ENCODE data around the gene PRKCB.

The PRKCB gene

GRCh38 chr16:23952971-23953300 lies 117.2 kb downstream of the PRKCB start:
- H3K4me1 Mint-ChIP-seq (ENCODE audit: low read depth) = peaks cover 62% of the 10 kb centered on the region
- peak overlapping the region; percentile 68 for H3K27ac Mint-ChIP-seq
- no peaks in the 10 kb centered on the region for H3K9me3 Mint-ChIP-seq
- no peaks in the 10 kb centered on the region for H3K27me3 Mint-ChIP-seq
- no peak overlapping the region for H3K4me3 Mint-ChIP-seq
- intact Hi-C loops (cut with micrococcal nuclease) = loop anchor here (5.0 to 10.0 kb wide), 2 partner anchors 68 to 116 kb away; partner anchors contain the start of gene PRKCB
- H3K36me3 Mint-ChIP-seq (ENCODE audit: low read depth) = no peaks in the 10 kb centered on the region

GRCh38 chr16:23953476-23953875 lies 117.7 kb downstream of the PRKCB start:
- Mint-ChIP-seq H3K9me3 (no peaks in the 10 kb centered on the region), H3K36me3 (ENCODE audit: low read depth) (no peaks in the 10 kb centered on the region), H3K4me1 (ENCODE audit: low read depth) (peaks cover 60% of the 10 kb centered on the region), H3K27me3 (no peaks in the 10 kb centered on the region), H3K4me3 (no peak overlapping the region), H3K27ac (no peak overlapping the region)
- intact Hi-C loops (cut with micrococcal nuclease) = loop anchor here (5.0 to 10.0 kb wide), 2 partner anchors 69 to 116 kb away; partner anchors contain the start of gene PRKCB

- no peaks in the 10 kb centered on the region for H3K9me3 Mint-ChIP-seq
- H3K4me1 Mint-ChIP-seq (ENCODE audit: low read depth) = peaks cover 57% of the 10 kb centered on the region
- no peaks in the 10 kb centered on the region for H3K27me3 Mint-ChIP-seq
- H3K36me3 Mint-ChIP-seq (ENCODE audit: low read depth) = no peaks in the 10 kb centered on the region
- H3K27ac Mint-ChIP-seq = no peak overlapping the region
- no peak overlapping the region for H3K4me3 Mint-ChIP-seq
- intact Hi-C loops (cut with micrococcal nuclease) = loop anchor here (10.0 kb wide), 1 partner anchor 70 kb away; no protein-coding TSS in a partner anchor
These were observed 119.3 kb downstream of the PRKCB start for GRCh38 chr16:23955088-23955487.

- no peak overlapping the region for H3K27ac Mint-ChIP-seq
- H3K9me3 Mint-ChIP-seq = no peaks in the 10 kb centered on the region
- no peak overlapping the region for H3K4me3 Mint-ChIP-seq
- intact Hi-C loops (cut with micrococcal nuclease) = loop anchor here (10.0 kb wide), 1 partner anchor 72 kb away; no protein-coding TSS in a partner anchor
- H3K4me1 Mint-ChIP-seq (ENCODE audit: low read depth) = peaks cover 49% of the 10 kb centered on the region
- no peaks in the 10 kb centered on the region for H3K27me3 Mint-ChIP-seq
- H3K36me3 Mint-ChIP-seq (ENCODE audit: low read depth) = no peaks in the 10 kb centered on the region
These were observed 121.5 kb downstream of the PRKCB start for GRCh38 chr16:23957287-23957686.

GRCh38 chr16:23959072-23959751 lies 123.4 kb downstream of the PRKCB start:
- H3K27me3 Mint-ChIP-seq = no peaks in the 10 kb centered on the region
- no peaks in the 10 kb centered on the region for H3K36me3 Mint-ChIP-seq (ENCODE audit: low read depth)
- intact Hi-C loops (cut with micrococcal nuclease) = loop anchor here (10.0 kb wide), 1 partner anchor 74 kb away; no protein-coding TSS in a partner anchor
- peak overlapping the region; percentile 52 for H3K4me3 Mint-ChIP-seq
- H3K27ac Mint-ChIP-seq = no peak overlapping the region
- peaks cover 40% of the 10 kb centered on the region for H3K4me1 Mint-ChIP-seq (ENCODE audit: low read depth)
- H3K9me3 Mint-ChIP-seq = no peaks in the 10 kb centered on the region

GRCh38 chr16:23959752-23960072 lies 123.9 kb downstream of the PRKCB start:
- Mint-ChIP-seq H3K36me3 (ENCODE audit: low read depth) (no peaks in the 10 kb centered on the region), H3K9me3 (no peaks in the 10 kb centered on the region), H3K27ac (no peak overlapping the region), H3K4me3 (no peak overlapping the region), H3K4me1 (ENCODE audit: low read depth) (peaks cover 40% of the 10 kb centered on the region), H3K27me3 (no peaks in the 10 kb centered on the region)
- intact Hi-C loops (cut with micrococcal nuclease) = loop anchor here (10.0 kb wide), 1 partner anchor 75 kb away; no protein-coding TSS in a partner anchor

GRCh38 chr16:23960081-23960885 lies 124.5 kb downstream of the PRKCB start:
- H3K9me3 Mint-ChIP-seq = no peaks in the 10 kb centered on the region
- no peaks in the 10 kb centered on the region for H3K27me3 Mint-ChIP-seq
- intact Hi-C loops (cut with micrococcal nuclease) = no loop called here
- peaks cover 39% of the 10 kb centered on the region for H3K4me1 Mint-ChIP-seq (ENCODE audit: low read depth)
- no peak overlapping the region for H3K4me3 Mint-ChIP-seq
- H3K36me3 Mint-ChIP-seq (ENCODE audit: low read depth) = no peaks in the 10 kb centered on the region
- H3K27ac Mint-ChIP-seq = no peak overlapping the region

GRCh38 chr16:23962001-23962400 lies 126.2 kb downstream of the PRKCB start:
- H3K4me3 Mint-ChIP-seq = no peak overlapping the region
- H3K27me3 Mint-ChIP-seq = no peaks in the 10 kb centered on the region
- H3K4me1 Mint-ChIP-seq (ENCODE audit: low read depth) = peaks cover 38% of the 10 kb centered on the region
- H3K36me3 Mint-ChIP-seq (ENCODE audit: low read depth) = no peaks in the 10 kb centered on the region
- intact Hi-C loops (cut with micrococcal nuclease) = no loop called here
- H3K27ac Mint-ChIP-seq = no peak overlapping the region
- H3K9me3 Mint-ChIP-seq = no peaks in the 10 kb centered on the region

- H3K4me3 Mint-ChIP-seq = no peak overlapping the region
- intact Hi-C loops (cut with micrococcal nuclease) = no loop called here
- no peaks in the 10 kb centered on the region for H3K9me3 Mint-ChIP-seq
- H3K27me3 Mint-ChIP-seq = no peaks in the 10 kb centered on the region
- H3K27ac Mint-ChIP-seq = no peak overlapping the region
- peaks cover 41% of the 10 kb centered on the region for H3K4me1 Mint-ChIP-seq (ENCODE audit: low read depth)
- H3K36me3 Mint-ChIP-seq (ENCODE audit: low read depth) = no peaks in the 10 kb centered on the region
These were observed 128.4 kb downstream of the PRKCB start for GRCh38 chr16:23964136-23964535.

GRCh38 chr16:23965137-23965733 lies 129.5 kb downstream of the PRKCB start:
- intact Hi-C loops (cut with micrococcal nuclease) = no loop called here
- no peaks in the 10 kb centered on the region for H3K36me3 Mint-ChIP-seq (ENCODE audit: low read depth)
- no peak overlapping the region for H3K4me3 Mint-ChIP-seq
- no peaks in the 10 kb centered on the region for H3K27me3 Mint-ChIP-seq
- H3K4me1 Mint-ChIP-seq (ENCODE audit: low read depth) = peaks cover 30% of the 10 kb centered on the region
- no peak overlapping the region for H3K27ac Mint-ChIP-seq
- H3K9me3 Mint-ChIP-seq = no peaks in the 10 kb centered on the region

- Mint-ChIP-seq H3K27ac (no peak overlapping the region), H3K4me1 (ENCODE audit: low read depth) (peaks cover 22% of the 10 kb centered on the region), H3K9me3 (no peaks in the 10 kb centered on the region), H3K27me3 (no peaks in the 10 kb centered on the region), H3K36me3 (ENCODE audit: low read depth) (no peaks in the 10 kb centered on the region), H3K4me3 (no peak overlapping the region)
- intact Hi-C loops (cut with micrococcal nuclease) = no loop called here
These were observed 131.0 kb downstream of the PRKCB start for GRCh38 chr16:23966597-23967394.

- H3K27me3 Mint-ChIP-seq = no peaks in the 10 kb centered on the region
- H3K4me1 Mint-ChIP-seq (ENCODE audit: low read depth) = peaks cover 16% of the 10 kb centered on the region
- H3K27ac Mint-ChIP-seq = no peak overlapping the region
- no peaks in the 10 kb centered on the region for H3K9me3 Mint-ChIP-seq
- H3K36me3 Mint-ChIP-seq (ENCODE audit: low read depth) = no peaks in the 10 kb centered on the region
- no peak overlapping the region for H3K4me3 Mint-ChIP-seq
- intact Hi-C loops (cut with micrococcal nuclease) = no loop called here
These were observed 132.0 kb downstream of the PRKCB start for GRCh38 chr16:23967775-23968174.

- Mint-ChIP-seq H3K4me1 (ENCODE audit: low read depth) (peaks cover 16% of the 10 kb centered on the region), H3K4me3 (no peak overlapping the region)
- intact Hi-C loops (cut with micrococcal nuclease) = no loop called here
These were observed 132.4 kb downstream of the PRKCB start for GRCh38 chr16:23968176-23968575.

More at GRCh38 chr16:23968176-23968575, 132.4 kb downstream of the PRKCB start:
- no peak overlapping the region for H3K27ac Mint-ChIP-seq
- no peaks in the 10 kb centered on the region for H3K36me3 Mint-ChIP-seq (ENCODE audit: low read depth)
- no peaks in the 10 kb centered on the region for H3K9me3 Mint-ChIP-seq
- H3K27me3 Mint-ChIP-seq = no peaks in the 10 kb centered on the region
